Hepatocyte (in vitro differentiated cells): ENCODE results near the gene MICU1. TPM values are rescaled to one million over a fixed set of nuclear protein-coding genes. Genes with fewer than 3 reads are reported as not detected.

Experiments used
- DNase-seq: peaks from one replicate; pipeline ENCODE4 v3.0.0-alpha.2; 2016; ENCODE audit warnings: low spot score
- H2AFZ ChIP-seq: fragments of 200-600 bp; sonication (generic); 2 replicates; pipeline ENCODE4 v1.6.0; 2016; ENCODE audit warnings: antibody characterized with exemption, mild to moderate bottlenecking
- H3K27ac ChIP-seq: fragments of 200-600 bp; sonication (generic); 2 replicates; pipeline ENCODE4 v1.5.1; 2016; ENCODE audit warnings: mild to moderate bottlenecking
- H3K27me3 ChIP-seq: fragments of 200-600 bp; sonication (generic); 2 replicates; pipeline ENCODE4 v1.6.1; 2016
- H3K36me3 ChIP-seq: fragments of 200-600 bp; sonication (generic); replicated peaks from 2 replicates; pipeline ENCODE4 v1.5.1; 2016; ENCODE audit warnings: low read depth; ENCODE audit not compliant: insufficient read depth
- H3K4me1 ChIP-seq: fragments of 200-600 bp; sonication (generic); 2 replicates; pipeline ENCODE4 v1.5.1; 2016; ENCODE audit warnings: mild to moderate bottlenecking, moderate library complexity; ENCODE audit not compliant: insufficient read depth
- H3K4me2 ChIP-seq: fragments of 200-600 bp; sonication (generic); 2 replicates; pipeline ENCODE4 v1.6.0; 2016
- H3K4me3 ChIP-seq: fragments of 200-600 bp; sonication (generic); 2 replicates; pipeline ENCODE4 v1.5.1; 2016; ENCODE audit warnings: mild to moderate bottlenecking
- H3K79me2 ChIP-seq: fragments of 200-600 bp; sonication (generic); 2 replicates; pipeline ENCODE4 v1.6.0; 2017; ENCODE audit warnings: mild to moderate bottlenecking
- H3K9me2 ChIP-seq: fragments of 200-600 bp; sonication (generic); replicated peaks from 2 replicates; pipeline ENCODE4 v1.6.0; 2017; ENCODE audit warnings: mild to moderate bottlenecking; ENCODE audit not compliant: insufficient read depth
- H3K9me3 ChIP-seq: fragments of 200-600 bp; sonication (generic); 2 replicates; pipeline ENCODE4 v1.5.1; 2016; ENCODE audit warnings: low read depth, mild to moderate bottlenecking
- H4K20me1 ChIP-seq: fragments of 200-600 bp; sonication (generic); 2 replicates; pipeline ENCODE4 v1.6.0; 2016; ENCODE audit warnings: mild to moderate bottlenecking; ENCODE audit not compliant: insufficient read depth, poor library complexity, severe bottlenecking
- CTCF ChIP-seq: fragments of 200-600 bp; sonication (generic); IDR thresholded peaks from 2 replicates; pipeline ENCODE4 v1.5.1; 2016; ENCODE audit warnings: antibody characterized with exemption, mild to moderate bottlenecking; ENCODE audit not compliant: poor library complexity
- EZH2 ChIP-seq: fragments of 200-600 bp; sonication (generic); IDR thresholded peaks from 2 replicates; pipeline ENCODE4 v1.6.1; 2016; ENCODE audit warnings: antibody characterized with exemption, mild to moderate bottlenecking, borderline replicate concordance
- EZH2phosphoT487 ChIP-seq: fragments of 200-600 bp; sonication (generic); IDR thresholded peaks from one replicate; pipeline ENCODE4 v1.6.1; 2018; ENCODE audit warnings: antibody characterized with exemption, mild to moderate bottlenecking, low read depth, moderate library complexity; ENCODE audit not compliant: unreplicated experiment, severe bottlenecking
- WGBS: methylation state at CpG from one replicate; pipeline ENCODE4 v1.1.6; 2016; ENCODE audit warnings: low lambda C conversion rate; ENCODE audit errors: missing lambda C conversion rate; 5-methylcytosine and 5-hydroxymethylcytosine counted together
- polyA plus RNA-seq: library from polyadenylated mRNA; unstranded; fragments of >200 nt; fragmentation: Nextera tagmentation; extraction: Ambion mirVana; gene quantifications from 2 replicates; pipeline ENCODE4 v1.2.1, GENCODE V29; 2016
- total RNA-seq: library from RNA; depleted of rRNA; stranded (reverse); fragments of >200 nt; gene quantifications from 2 replicates; pipeline ENCODE4 v1.2.3, GENCODE V29; 2014

MICU1 gene
- total and polyA plus RNA-seq, 2 experiments from 2014 or later, result 34.0 to 60.1 TPM

- H3K27me3 ChIP-seq, result no peaks in the 10 kb centered on the region
These were observed 15.4 kb downstream of the MICU1 start for GRCh38 chr10:72610466-72610865.

GRCh38 chr10:72605122-72605521, 20.8 kb downstream of the MICU1 start:
- no peak overlapping the region for H3K4me2 ChIP-seq
- no peak for DNase-seq
- no peak overlapping the region for H2AFZ ChIP-seq
- H3K27me3 ChIP-seq, result no peaks in the 10 kb centered on the region
- H3K79me2 ChIP-seq, result peaks cover 72% of the 10 kb centered on the region
- no peak overlapping the region for H3K4me3 ChIP-seq
- H3K4me1 ChIP-seq, result no peaks in the 10 kb centered on the region
- no peaks in the 10 kb centered on the region for H3K9me2 ChIP-seq
- 88% methylated on average over 3 of the region's 3 CpGs for WGBS
- H3K27ac ChIP-seq, result no peak overlapping the region
- no peaks in the 10 kb centered on the region for H4K20me1 ChIP-seq
- TF ChIP-seq EZH2phosphoT487 (no peak), EZH2 (no peak), CTCF (no peak)
- no peaks in the 10 kb centered on the region for H3K9me3 ChIP-seq
- no peaks in the 10 kb centered on the region for H3K36me3 ChIP-seq

More at GRCh38 chr10:72610466-72610865, 15.4 kb downstream of the MICU1 start:
- no peak overlapping the region for H3K27ac ChIP-seq
- H3K4me1 ChIP-seq, result no peaks in the 10 kb centered on the region
- H4K20me1 ChIP-seq, result peaks cover 4% of the 10 kb centered on the region
- no peaks in the 10 kb centered on the region for H3K36me3 ChIP-seq
- no peaks in the 10 kb centered on the region for H3K9me3 ChIP-seq
- no peak overlapping the region for H3K4me2 ChIP-seq
- H3K79me2 ChIP-seq, result peaks cover 91% of the 10 kb centered on the region
- no peak overlapping the region for H3K4me3 ChIP-seq
- 94% methylated on average over 1 of the region's 1 CpG for WGBS
- H2AFZ ChIP-seq, result no peak overlapping the region
- no peak for DNase-seq
- TF ChIP-seq EZH2 (no peak), CTCF (no peak), EZH2phosphoT487 (no peak)
- H3K9me2 ChIP-seq, result no peaks in the 10 kb centered on the region

- no peaks in the 10 kb centered on the region for H3K9me2 ChIP-seq
- H4K20me1 ChIP-seq, result no peaks in the 10 kb centered on the region
- DNase-seq, result no peak
- H3K9me3 ChIP-seq, result no peaks in the 10 kb centered on the region
- no peak overlapping the region for H3K27ac ChIP-seq
- H3K4me2 ChIP-seq, result no peak overlapping the region
- H3K27me3 ChIP-seq, result no peaks in the 10 kb centered on the region
- no peak overlapping the region for H3K4me3 ChIP-seq
- no peak for TF ChIP-seq EZH2
- no peak for TF ChIP-seq EZH2phosphoT487
- TF ChIP-seq CTCF, result no peak
- no peaks in the 10 kb centered on the region for H3K36me3 ChIP-seq
- peaks cover 47% of the 10 kb centered on the region for H3K79me2 ChIP-seq
- no peaks in the 10 kb centered on the region for H3K4me1 ChIP-seq
- 91% methylated on average over 2 of the region's 2 CpGs for WGBS
- H2AFZ ChIP-seq, result no peak overlapping the region
These were observed 24.7 kb downstream of the MICU1 start for GRCh38 chr10:72601144-72601543.
